NB4 (cell line): ENCODE data around the gene ZBTB20.

Experiments
- CTCF ChIP-seq: IDR thresholded peaks from one replicate; pipeline ENCODE4 v1.5.1; 2012; ENCODE audit warnings: low read depth, low read length
- MAX ChIP-seq: IDR thresholded peaks from 2 replicates; pipeline ENCODE4 v1.6.1; 2011; ENCODE audit warnings: low read depth, low read length

- TF ChIP-seq MAX (no peak), CTCF (no peak)
Measured at GRCh38 chr3:114685161-114685560, 461.9 kb downstream of the ZBTB20 start.
